Muscle layer of colon (tissue), 2 donors: ENCODE data around the gene PSMB10.

Experiments used
- H3K27ac ChIP-seq: one replicate; pipeline ENCODE4 v1.7.0; 2013; ENCODE audit warnings: low read depth, mild to moderate bottlenecking, low read length, moderate library complexity
- H3K27me3 ChIP-seq, 2 donors: one replicate each; pipeline ENCODE4 v1.7.0; 2013; ENCODE audit warnings: low read length in 2 of 2, mild to moderate bottlenecking in 2 of 2; ENCODE audit not compliant: insufficient read depth in 2 of 2, control insufficient read depth in 1 of 2
- H3K36me3 ChIP-seq: one replicate; pipeline ENCODE4 v1.7.0; 2013; ENCODE audit warnings: mild to moderate bottlenecking, low read length; ENCODE audit not compliant: insufficient read depth
- H3K4me1 ChIP-seq: one replicate; pipeline ENCODE4 v1.7.0; 2013; ENCODE audit warnings: mild to moderate bottlenecking, low read length; ENCODE audit not compliant: insufficient read depth
- H3K4me3 ChIP-seq, 2 donors: one replicate each; pipeline ENCODE4 v1.7.0; 2013; ENCODE audit warnings: low read length in 2 of 2, low read depth in 1 of 2, mild to moderate bottlenecking in 1 of 2, moderate library complexity in 1 of 2
- H3K9ac ChIP-seq: one replicate; pipeline ENCODE4 v1.7.0; 2013; ENCODE audit warnings: low read length
- H3K9me3 ChIP-seq: one replicate; pipeline ENCODE4 v1.7.0; 2013; ENCODE audit warnings: mild to moderate bottlenecking, low read length
- donor health status: abdominal sarcoma.
- donor health status: Adenocarcinoma of cecum.

The PSMB10 gene

DNA sequence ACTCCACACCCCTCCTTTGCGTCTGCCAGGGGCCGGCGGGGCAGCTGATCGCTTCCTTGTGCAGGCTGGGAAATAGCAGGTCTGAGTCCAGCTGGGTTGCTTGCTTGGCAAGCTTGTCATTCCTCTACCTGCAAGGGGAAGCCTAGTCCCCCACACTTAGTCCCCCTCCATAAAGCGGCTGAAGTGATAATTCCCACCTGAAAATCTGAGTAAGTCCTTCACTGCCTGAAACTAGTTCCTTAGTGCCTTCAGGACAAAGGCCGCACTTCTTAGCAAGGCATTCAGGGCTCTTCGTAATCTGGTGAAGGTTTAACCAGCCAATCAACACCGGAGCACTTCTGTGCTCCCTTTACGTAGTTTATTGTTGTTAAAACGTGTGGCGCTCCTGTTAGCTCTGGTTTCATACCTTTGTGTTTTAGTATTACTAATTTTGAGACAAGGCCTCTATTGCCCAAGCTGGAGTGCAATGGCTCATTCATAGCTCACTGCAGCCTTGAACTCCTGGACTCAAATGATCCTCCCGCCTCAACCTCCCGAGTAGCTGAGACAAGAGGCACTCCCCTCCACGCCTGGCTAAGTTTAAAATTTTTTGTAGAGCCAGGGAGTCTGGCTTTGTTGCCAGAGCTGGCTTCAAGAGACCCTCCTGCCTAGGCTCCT lies 42.8 kb downstream of the PSMB10 start:
- Histone ChIP-seq H3K9ac (peak overlapping the region; percentile 90), H3K36me3 (no peaks in the 10 kb centered on the region), H3K4me1 (peaks cover 23% of the 10 kb centered on the region), H3K4me3 (peak overlapping the region; percentile 81 to 91), H3K27me3 (no peaks in the 10 kb centered on the region), H3K9me3 (no peaks in the 10 kb centered on the region), H3K27ac (peak overlapping the region; percentile 97)

DNA sequence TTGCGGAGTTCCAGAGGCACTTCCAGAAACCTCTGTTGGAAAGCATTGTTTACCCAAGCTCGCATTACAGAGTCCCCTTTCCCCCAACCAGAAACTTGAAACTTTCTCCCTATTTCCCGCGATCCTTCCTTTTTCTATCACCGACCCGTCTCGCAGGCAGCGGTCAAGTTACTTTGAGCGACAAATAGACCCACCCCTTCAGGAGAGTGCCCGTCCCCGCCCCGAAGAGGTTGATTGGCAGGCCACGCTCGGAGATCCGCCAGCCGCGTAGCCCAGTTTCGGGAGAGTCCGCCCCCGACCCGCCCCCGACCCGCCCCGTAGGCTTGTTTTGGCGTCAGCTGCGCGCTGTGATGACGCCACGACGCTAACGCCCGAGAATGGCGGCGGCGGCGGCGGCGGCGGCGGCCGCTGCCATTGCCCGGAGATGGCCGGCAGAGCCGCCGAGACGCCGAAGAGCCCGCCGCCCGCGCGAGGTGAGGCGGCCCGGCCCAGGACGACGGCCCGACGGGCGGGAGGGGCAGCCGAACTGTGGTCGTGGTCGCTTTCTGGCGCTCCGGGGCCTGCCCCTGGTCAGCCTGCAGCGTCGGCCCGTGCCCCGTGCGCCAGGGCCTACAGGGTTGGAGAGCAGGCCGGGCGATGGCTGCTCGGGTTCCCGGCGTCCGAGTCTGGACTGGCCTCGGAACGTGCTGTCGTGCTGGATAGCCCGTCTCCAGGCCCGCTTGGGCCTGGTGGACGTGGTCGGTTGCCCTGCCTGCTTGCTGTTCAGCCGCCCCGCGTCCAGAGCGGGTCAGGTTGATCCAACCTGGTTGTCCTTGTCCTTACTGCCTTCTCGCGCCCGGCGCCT lies 43.5 kb downstream of the PSMB10 start, which contains the start of gene PSKH1:
Gene PSKH1 (plus strand): TSS at position 356 of the 844 bp plus-strand sequence. CDS start 15,496 bp downstream, outside the sequence.
- peak within 1 kb of the TSS; percentile 81 to 91 for H3K4me3 ChIP-seq
- no peaks in the 10 kb centered on the region for H3K36me3 ChIP-seq
- no peaks in the 10 kb centered on the region for H3K27me3 ChIP-seq
- peak within 1 kb of the TSS; percentile 97 for H3K27ac ChIP-seq
- no peaks in the 10 kb centered on the region for H3K9me3 ChIP-seq
- H3K4me1 ChIP-seq = peaks cover 23% of the 10 kb centered on the region
- peak within 1 kb of the TSS; percentile 90 for H3K9ac ChIP-seq

DNA sequence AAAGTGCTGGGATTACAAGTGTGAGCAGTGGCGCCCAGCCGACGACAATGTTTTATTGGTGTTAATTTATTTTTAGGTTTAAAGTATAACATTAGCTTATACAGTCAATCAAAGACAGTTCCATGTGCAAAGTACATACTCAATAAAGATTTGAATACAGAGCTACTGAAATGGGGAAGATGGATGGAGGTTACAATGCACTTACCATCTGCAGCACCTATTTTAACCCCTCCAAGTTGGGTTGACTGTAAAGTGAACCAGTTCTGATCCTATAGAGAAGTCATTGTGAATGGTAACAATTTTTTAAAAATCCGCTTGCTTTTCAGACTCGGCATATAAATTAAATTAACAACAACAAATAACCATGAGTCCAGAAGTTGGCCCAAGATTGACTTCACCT lies 44.3 kb downstream of the PSMB10 start:
- H3K4me3 ChIP-seq = peak overlapping the region in 1 of 2 donors; percentile 63
- H3K9me3 ChIP-seq = no peaks in the 10 kb centered on the region
- H3K27me3 ChIP-seq = no peaks in the 10 kb centered on the region
- H3K36me3 ChIP-seq = no peaks in the 10 kb centered on the region
- peaks cover 20% of the 10 kb centered on the region for H3K4me1 ChIP-seq
- peak overlapping the region; percentile 63 for H3K27ac ChIP-seq
- H3K9ac ChIP-seq = peak overlapping the region; percentile 57

DNA sequence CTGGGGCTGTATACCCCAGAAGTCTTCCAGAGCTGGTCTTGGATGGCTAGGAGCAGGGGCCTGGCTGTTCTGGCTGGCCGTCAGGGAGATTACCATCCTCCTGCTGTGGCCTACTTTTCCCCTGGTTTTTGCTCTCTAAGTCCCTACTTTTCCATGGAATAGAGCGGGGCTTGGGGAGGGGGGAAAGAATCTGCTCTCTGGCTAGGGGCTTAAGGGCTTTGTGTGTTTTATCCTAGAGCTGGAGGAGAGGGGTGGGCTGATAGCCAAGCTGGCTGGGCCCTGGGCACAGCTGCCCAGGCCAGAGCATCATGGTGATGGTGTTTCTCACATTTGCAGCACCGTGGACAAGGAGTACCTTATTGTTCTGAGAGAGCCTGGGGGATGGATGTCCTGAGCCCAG lies 48.3 kb downstream of the PSMB10 start:
- no peak overlapping the region for H3K9ac ChIP-seq
- H3K27ac ChIP-seq = no peak overlapping the region
- no peaks in the 10 kb centered on the region for H3K27me3 ChIP-seq
- H3K4me3 ChIP-seq = no peak overlapping the region
- peaks cover 6% of the 10 kb centered on the region for H3K36me3 ChIP-seq
- H3K9me3 ChIP-seq = no peaks in the 10 kb centered on the region
- H3K4me1 ChIP-seq = peaks cover 4% of the 10 kb centered on the region

DNA sequence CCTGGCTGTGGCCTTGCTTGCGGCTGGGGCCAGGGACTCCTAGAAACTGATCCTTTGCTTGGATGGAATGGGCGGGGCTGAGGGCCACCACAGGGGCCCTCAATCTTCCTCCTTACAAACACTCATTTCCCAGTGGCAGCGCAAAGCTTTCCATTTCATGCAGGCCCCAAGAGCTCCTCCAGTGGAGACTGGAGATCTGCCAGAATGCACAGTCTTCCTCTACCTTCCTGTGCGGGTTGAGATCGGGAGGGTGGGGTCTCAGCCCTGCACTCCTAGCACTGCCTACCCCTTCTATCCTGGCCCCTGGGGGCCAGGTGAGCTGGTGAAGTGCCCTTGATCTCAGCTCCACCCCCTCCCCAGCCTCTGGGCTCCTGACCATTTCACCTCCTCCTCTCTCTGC lies 50.3 kb downstream of the PSMB10 start:
- H3K36me3 ChIP-seq = peaks cover 26% of the 10 kb centered on the region

DNA sequence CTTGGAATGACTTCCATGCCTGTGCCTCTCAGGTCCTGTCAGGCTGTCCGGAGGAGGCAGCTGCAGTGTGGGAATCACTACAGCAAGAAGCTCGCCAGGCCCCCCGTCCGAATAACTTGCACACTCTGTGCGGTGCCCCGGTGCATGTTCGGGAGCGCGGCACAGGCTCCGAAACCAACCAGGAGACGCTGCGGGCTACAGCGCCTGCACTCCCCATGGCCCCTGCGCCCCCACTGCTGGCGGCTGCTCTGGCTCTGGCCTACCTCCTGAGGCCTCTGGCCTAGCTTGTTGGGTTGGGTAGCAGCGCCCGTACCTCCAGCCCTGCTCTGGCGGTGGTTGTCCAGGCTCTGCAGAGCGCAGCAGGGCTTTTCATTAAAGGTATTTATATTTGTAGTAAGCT lies 50.7 kb downstream of the PSMB10 start:
- no peak overlapping the region for H3K27ac ChIP-seq
- H3K27me3 ChIP-seq = no peaks in the 10 kb centered on the region
- no peaks in the 10 kb centered on the region for H3K9me3 ChIP-seq
- no peak overlapping the region for H3K9ac ChIP-seq
- peaks cover 30% of the 10 kb centered on the region for H3K36me3 ChIP-seq
- peaks cover 4% of the 10 kb centered on the region for H3K4me1 ChIP-seq
- no peak overlapping the region for H3K4me3 ChIP-seq

More for the DNA sequence above, 50.3 kb downstream of the PSMB10 start:
- Histone ChIP-seq H3K27me3 (no peaks in the 10 kb centered on the region), H3K9me3 (no peaks in the 10 kb centered on the region), H3K4me1 (peaks cover 4% of the 10 kb centered on the region), H3K9ac (no peak overlapping the region), H3K27ac (no peak overlapping the region), H3K4me3 (no peak overlapping the region)

DNA sequence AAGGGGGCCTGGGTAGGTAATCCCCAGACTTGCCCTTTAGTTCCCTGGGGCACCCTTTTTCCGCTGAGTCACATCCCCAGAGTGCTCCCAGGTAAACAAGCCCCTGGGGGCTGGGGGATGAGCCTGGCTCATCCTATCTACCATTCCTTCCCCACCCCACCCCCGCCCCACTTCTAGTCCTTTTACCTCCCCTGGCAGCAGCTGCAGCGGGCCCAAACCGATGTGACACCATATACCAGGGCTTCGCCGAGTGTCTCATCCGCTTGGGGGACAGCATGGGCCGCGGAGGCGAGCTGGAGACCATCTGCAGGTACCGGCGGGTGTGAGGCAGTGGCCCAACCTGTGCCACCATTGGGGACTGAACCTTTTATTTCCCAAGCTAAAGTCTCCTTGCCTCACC lies 51.1 kb downstream of the PSMB10 start:
- Histone ChIP-seq H3K27me3 (no peaks in the 10 kb centered on the region), H3K4me1 (peaks cover 4% of the 10 kb centered on the region), H3K9ac (no peak overlapping the region), H3K4me3 (no peak overlapping the region), H3K36me3 (peaks cover 34% of the 10 kb centered on the region), H3K9me3 (no peaks in the 10 kb centered on the region), H3K27ac (no peak overlapping the region)

DNA sequence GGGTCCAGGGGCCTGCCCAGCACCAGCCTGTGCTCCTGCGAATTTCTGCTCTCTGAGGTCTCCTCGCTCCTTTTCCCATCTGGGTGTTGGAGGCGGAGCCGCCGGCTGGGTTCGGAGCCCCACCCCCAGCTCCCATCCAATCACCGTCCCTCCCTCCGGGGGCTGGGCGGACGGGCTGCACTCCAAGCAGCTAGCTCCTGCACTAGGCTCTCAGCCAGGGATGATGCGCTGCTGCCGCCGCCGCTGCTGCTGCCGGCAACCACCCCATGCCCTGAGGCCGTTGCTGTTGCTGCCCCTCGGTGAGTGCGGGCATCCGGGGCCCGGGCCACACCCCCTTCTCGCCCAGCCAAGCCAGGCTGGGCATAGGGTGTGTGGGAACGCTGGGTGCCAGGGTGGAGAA lies 52.0 kb downstream of the PSMB10 start, which contains the start of gene NRN1L:
Gene NRN1L (plus strand): TSS at position 202 of the 400 bp plus-strand sequence. CDS start 19 bp downstream, at position 221.
- H3K4me3 ChIP-seq = no peak within 1 kb of the TSS
- H3K27ac ChIP-seq = no peak within 1 kb of the TSS
- H3K4me1 ChIP-seq = peaks cover 4% of the 10 kb centered on the region
- no peak within 1 kb of the TSS for H3K9ac ChIP-seq
- H3K27me3 ChIP-seq = no peaks in the 10 kb centered on the region
- no peaks in the 10 kb centered on the region for H3K9me3 ChIP-seq
- H3K36me3 ChIP-seq = peaks cover 43% of the 10 kb centered on the region
